GM10248 (cell line): Measurements from ENCODE around the gene ZNRF3.
"Not testable (repeated sequence)": the region's sequence is repeated elsewhere in the genome, so short reads cannot be mapped to it uniquely, and the experiment has no call there.

Experiments used
- CTCF ChIA-PET: fragments of 300-600 bp; sonication (Branson Sonifier 250); formaldehyde crosslinking; extraction: SDS; loops from one replicate; lab custom pipeline; 2021; ENCODE audit warnings: antibody characterized with exemption; lab: Yijun Ruan, JAX
- POLR2A ChIA-PET: fragments of 350-650 bp; sonication (Branson Sonifier 250); formaldehyde crosslinking; extraction: SDS; loops from one replicate; lab custom pipeline; 2020; ENCODE audit warnings: antibody characterized with exemption; lab: Yijun Ruan, JAX
- DNase-seq: peaks from one replicate; pipeline ENCODE4 v3.0.0; 2012; ENCODE audit errors: extremely low spot score
- CTCF ChIP-seq: IDR thresholded peaks from 2 replicates; pipeline ENCODE4 v1.5.1; 2012; ENCODE audit warnings: mild to moderate bottlenecking, low read depth; ENCODE audit errors: extremely low read depth, missing control alignments, control extremely low read depth

The ZNRF3 gene

GRCh38 chr22:28883917-28884746, 760 bp downstream of the ZNRF3 start:
- TF ChIP-seq CTCF = no peak
- DNase-seq = peak; percentile 28
- POLR2A ChIA-PET = no interaction called here
- CTCF ChIA-PET = no interaction called here

GRCh38 chr22:28884747-28885350, 1.5 kb downstream of the ZNRF3 start:
- ChIA-PET POLR2A (no interaction called here), CTCF (no interaction called here)
- no peak for DNase-seq
- no peak for TF ChIP-seq CTCF

DNA sequence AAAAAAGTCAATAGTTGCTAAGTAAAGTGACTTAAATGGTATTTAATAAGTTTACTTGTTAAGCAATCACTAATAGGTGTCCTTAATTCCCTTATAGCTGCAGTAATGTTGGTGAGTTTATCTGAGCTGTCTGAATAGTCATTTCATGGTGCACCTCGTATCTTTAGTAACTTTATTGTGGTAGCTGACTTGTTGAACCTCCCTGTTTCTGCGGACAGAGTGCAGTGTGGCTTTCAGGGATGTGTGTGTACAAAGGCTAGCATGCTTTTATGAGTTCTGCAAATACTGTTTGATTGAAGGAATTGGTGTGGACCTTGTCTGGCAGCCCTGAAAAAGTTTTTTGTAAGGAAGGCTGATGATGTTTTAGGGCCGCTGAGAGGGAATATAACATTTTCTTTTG, 2.6 kb downstream of the ZNRF3 start:
- POLR2A ChIA-PET = no interaction called here
- no peak for DNase-seq
- TF ChIP-seq CTCF = no peak
- CTCF ChIA-PET = interaction anchor here (1.3 kb wide), 1 partner anchor 30 kb away, joined by 7 read pairs; no protein-coding TSS in a partner anchor

DNA sequence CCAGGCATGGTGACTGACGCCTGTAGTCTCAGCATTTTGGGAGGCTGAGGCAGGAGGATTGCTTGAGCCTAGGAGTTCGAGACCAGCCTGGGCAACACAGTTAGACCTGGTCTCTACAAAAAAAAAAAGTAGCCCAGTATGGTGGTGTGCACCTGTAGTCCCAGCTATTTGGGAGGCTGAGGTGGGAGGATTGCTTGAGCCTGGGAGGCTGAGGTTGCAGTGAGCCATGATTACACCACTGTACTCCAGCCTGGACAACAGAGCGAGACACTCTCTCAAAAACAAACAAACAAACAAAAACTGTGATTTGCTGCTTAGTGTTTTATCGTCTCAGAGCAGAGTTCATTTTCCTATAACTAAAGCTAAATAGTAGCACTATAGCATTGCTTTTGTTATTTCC, 3.3 kb downstream of the ZNRF3 start:
- CTCF ChIA-PET = interaction anchor here (1.3 kb wide), 1 partner anchor 31 kb away, joined by 7 read pairs; no protein-coding TSS in a partner anchor
- POLR2A ChIA-PET, DNase-seq: not testable (repeated sequence)

GRCh38 chr22:28887725-28888459, 4.5 kb downstream of the ZNRF3 start:
- DNase-seq = no peak
- ChIA-PET POLR2A (no interaction called here), CTCF (no interaction called here)
- TF ChIP-seq CTCF = no peak

DNA sequence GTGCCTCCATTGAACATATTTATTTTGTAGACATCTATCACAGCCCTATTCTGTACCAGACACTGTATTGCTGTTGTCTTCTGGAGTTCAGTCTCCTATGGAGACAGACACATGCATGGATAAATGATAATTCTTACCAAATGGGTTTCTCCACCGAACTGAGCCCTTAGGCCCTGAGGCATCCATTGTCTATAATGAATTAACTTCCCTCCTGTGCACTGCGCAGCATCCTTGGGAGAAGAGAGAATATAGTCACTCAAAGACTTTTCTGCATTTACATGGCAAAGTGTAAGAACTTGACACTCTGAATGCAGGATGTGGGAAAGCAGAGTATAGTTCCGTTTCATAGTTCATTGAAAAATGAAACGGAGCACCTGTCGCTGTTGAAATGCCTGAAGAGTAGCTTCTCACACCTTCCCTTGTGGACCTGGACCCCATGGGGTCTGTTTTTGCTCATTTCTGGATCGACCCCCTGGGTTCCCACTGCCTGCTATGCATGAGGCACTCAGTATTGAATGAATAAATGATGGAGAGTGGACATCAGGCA, 6.2 kb downstream of the ZNRF3 start:
- ChIA-PET POLR2A (no interaction called here), CTCF (no interaction called here)
- DNase-seq = no peak
- TF ChIP-seq CTCF = no peak
